GM19324 (cell line): Measurements from ENCODE around the gene KDM4C.

Source experiments
- ATAC-seq: cut with Tn5 transposase; IDR thresholded peaks from one replicate; pipeline ENCODE4 v1.9.1; 2021; ENCODE audit warnings: mild to moderate bottlenecking, moderate library complexity; ENCODE audit not compliant: unreplicated experiment, low FRiP score

KDM4C gene

DNA sequence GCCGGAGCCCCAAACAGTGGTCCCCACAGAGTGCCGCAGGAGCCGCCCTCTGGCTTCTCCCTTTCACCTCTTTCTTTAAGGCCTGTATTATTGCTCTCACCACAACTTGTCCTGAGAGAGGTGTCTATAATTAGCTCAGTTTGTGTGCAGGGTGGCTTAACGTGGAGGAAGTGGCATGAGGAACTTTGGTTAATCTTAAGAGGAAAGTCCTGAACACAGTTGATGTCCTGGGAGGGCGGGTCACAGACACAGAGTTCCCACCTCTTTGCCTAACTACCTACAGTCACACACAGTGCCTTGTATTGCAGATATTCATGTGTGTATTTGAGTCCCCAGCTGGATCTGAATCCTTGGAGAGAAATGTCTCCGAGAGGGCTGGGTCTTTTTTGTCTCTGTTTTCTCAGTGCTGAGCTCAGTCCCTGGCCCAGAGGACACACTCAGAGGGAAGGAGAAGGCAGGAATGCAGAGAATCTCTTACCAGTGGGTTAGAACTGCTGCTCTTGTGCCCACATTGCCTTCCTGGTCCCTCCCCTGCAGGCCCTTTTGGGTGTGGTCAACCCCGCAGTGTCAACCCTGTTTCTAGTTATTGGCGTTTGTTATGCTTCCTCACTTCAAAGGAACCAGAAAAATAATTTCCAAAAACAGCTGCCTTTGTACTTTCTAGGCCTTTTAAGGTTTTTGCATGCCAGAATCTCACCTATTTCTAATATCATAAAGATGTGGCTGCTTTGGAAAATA is 392.5 kb downstream of the KDM4C start:
- ATAC-seq: no peak

DNA sequence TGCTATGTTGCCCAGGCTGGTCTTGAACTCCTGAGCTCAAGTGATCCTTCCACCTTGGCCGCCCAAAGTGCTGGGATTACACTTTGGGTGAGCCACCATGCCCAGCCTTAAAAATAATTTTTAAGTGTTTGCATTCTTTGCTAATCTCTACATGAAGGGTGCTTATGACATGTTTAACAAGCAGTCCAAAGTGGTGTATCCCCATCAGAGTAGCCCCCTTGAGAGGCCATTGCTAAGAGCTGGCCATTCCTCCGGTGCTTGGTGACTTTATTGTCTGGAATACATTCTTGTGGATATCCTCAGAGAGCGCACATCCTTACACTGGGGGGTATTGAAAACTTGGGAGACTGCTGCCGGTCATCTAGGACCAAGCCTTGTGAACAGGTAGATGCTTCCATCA is 395.4 kb downstream of the KDM4C start:
- ATAC-seq: no peak

DNA sequence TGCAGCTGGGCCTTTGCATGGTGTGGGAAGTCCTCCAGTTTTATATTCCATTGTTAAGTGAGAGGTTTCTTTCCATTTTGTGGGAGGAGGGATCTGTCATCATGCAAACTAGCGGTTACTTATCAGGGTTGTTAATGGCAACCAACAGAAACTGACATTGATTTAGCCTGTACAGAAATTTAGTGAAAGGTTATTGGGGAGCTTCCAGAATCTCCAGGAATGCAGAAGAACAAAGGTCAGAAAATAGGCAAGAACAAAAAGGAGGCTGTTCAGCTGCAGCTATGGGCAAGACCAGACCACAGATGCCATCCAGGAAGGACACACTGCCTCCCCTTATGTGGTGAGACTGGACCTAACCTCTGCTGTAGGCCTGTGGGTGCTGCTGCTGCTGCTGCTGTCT is 395.8 kb downstream of the KDM4C start:
- ATAC-seq: no peak

DNA sequence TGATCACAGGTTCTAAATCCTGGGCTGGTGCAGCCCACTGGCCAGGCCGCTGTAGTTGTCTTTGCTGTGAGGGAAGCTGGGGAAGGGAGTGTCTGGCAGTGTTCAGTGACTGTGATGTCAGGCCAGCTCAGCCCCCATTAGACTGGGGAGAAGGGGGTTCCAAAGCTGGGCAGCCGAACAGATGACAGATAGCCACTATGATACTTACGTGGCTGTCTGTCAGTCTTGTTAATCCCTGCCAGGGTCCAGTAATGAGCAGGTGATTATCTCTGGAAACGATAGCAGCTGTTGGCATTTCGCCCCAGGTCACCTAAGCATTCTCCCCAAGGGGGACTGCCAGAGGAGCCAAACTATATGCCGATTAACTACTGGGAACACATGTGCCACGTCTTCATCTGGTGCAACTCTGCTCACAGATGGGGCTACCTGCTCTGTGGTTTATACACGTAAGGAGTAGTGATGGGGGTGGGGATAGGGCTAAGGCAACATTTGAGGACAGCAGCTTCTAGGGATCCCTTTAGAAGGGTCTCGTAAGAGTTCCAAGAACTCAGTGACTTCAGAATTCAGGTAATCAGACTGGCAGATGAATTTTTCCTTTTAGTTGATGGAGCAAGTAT is 396.3 kb downstream of the KDM4C start:
- ATAC-seq: no peak

DNA sequence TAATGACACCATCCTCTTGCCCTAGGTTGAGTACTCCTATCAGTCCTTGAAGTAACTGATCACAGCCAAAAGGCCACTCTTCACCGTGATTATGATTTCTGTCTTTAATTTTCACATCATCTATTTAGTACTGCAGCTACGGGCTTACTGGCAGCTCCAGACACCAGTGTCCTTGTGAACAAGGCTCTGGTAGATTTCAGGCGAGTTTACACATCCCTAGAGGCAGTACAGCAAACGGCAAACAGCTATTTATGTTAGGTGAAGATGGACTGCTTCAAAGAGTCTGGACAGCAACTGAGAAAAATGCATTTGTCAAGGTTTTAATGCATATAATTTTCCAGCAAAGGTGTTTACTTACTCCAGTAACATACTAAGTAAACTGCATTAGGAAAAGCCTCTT is 396.9 kb downstream of the KDM4C start:
- ATAC-seq: no peak

DNA sequence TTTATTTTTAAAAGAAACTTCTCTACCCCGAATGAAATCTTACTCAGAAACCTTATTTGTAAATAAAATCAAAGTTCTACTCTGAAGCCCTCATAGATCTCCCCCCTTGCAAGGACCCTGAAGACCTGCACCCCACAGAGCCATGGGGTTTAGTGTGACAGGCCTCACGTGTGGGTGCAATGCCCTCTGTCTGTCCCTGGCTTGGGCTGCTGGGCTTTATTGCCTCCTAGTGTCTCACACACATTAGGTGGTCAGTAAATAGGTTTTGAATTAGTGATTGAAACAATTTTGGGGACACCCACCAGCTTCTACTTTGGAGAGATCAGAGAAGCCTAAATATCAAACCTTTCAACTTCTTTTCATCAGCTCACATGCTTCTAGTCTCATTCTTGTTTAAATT is 403.7 kb downstream of the KDM4C start:
- no peak for ATAC-seq

DNA sequence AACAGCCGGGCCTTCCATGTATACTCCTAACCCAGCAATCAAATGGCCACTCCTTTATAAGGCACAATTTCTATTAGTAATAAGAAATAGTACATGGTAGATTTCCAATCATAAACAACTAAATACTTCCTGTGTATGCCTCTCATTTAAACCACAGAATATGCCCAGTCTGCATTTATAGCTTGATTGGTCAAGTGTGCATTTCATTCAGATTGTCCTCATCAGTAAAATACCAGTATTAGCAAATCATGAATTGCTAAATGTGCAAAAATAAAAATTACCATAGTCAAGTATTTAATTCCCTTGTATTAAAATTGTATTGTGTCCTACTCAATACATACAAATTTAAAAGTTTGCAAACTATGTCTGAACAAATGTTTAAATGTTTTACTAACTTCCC is 406.2 kb downstream of the KDM4C start:
- no peak for ATAC-seq

DNA sequence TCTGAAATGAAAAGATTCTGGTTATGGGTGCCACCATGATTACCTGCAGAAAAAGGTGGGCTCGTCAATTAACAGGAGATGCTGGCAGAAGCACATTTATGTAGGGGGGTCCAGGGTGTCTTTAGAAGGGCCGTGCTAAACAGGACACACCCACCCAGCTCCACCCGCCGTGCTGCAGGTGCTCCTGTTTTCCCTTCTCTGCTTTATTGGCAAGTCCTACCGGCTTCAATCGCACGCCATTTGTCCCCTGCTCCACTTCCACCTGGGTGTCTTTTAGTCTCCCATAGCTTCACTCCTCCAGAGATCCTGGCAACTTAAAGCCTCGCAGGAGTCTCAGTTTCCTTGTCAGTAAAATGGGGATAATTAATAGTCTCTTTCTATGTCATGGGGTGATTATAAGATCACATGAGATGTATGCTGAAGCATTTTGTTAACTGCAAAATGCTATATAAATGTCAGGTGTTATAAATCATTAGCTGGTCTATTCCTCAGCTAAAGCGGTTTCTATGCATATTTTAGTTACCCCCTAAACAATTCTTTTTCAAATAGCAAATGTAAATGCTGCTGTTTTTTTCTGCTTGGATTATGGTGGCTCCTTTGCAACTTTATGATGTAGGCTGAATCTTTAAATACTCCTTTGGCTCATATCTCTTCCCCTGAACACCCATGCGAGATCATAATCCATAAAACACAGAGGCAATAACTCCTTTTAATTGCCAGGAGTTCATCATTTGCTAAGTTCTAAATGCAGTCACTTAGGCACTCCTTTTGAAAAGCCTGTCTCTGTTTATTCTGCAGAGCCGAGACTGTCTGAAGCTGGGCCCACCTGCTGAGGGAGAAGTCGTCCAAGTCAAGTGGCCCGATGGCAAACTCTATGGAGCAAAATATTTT is 406.9 kb downstream of the KDM4C start:
- ATAC-seq: no peak

DNA sequence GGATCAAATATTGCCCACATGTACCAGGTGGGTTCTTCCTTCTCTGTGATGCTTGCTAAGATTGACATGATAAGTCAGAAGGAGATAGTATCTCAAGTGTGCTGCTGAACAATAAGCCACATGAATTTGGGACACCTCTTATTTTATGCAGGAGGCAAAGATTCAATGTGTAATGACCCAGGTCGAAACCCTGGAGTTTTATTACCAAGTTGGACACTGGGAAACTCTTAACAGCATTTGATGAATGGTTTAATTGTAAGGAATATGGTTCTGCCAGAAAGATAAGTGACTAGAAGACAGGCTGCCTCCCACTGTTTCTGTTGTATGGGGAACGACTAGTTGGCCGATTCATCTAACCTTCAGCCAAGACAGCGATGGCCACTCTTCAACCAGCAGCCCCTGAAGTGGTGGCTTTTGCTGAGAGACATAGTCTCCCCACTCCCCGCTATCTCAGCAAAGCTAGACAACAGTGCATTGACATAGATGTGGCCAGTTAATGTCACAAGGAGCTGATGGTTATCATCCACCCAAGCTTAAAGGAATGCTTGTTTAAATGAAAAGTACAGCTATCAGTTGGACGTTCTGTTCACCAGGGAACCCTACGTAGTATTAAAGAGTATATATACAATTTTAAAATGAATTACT is 407.7 kb downstream of the KDM4C start:
- ATAC-seq: no peak

DNA sequence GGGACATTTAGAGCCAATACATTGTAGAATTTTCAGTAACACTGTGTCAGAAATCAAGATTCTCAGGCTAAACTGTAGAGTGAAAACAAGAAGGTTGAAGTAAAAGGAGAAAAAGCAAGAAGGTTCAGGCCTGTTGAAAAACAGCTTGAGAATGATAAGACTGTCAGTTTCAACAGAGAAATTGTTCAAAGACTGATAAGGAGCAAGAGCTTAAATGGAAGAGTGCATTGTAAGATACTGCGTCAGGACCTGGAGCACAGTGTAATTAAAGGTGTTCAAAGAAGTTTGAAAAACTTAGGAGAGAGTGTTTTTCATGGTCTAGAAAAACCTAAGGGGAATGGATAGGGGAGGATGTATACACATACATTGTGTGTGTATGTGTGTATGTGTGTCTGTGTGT is 408.3 kb downstream of the KDM4C start:
- no peak for ATAC-seq

DNA sequence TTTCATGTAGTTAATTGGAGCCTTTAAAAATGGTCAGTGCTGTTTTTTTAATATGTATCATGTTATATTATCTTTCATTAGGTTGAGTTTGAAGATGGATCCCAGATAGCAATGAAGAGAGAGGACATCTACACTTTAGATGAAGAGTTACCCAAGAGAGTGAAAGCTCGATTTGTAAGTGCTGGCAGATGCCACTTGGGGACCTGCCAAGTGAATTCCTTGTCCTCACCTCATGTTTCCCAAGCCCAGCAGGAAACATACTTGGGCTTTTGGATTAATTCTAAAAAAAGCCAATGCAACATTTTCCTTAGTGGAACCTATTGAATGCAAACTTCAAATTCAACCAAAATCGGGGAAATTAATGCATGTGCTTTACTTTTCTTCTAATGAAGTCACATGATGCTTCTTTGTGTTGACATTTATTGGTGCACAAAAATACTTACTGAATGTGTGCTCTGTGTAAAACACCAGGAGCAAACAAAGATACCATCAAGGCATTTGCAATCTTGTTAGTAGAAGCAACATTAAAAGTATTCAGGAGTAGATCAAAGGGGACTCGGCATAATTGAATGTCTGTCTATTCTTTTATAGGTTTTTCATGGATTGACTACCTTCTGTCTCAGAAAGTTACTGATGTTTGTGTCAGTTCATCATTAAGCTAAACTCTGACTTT is 412.1 kb downstream of the KDM4C start:
- ATAC-seq: no peak

DNA sequence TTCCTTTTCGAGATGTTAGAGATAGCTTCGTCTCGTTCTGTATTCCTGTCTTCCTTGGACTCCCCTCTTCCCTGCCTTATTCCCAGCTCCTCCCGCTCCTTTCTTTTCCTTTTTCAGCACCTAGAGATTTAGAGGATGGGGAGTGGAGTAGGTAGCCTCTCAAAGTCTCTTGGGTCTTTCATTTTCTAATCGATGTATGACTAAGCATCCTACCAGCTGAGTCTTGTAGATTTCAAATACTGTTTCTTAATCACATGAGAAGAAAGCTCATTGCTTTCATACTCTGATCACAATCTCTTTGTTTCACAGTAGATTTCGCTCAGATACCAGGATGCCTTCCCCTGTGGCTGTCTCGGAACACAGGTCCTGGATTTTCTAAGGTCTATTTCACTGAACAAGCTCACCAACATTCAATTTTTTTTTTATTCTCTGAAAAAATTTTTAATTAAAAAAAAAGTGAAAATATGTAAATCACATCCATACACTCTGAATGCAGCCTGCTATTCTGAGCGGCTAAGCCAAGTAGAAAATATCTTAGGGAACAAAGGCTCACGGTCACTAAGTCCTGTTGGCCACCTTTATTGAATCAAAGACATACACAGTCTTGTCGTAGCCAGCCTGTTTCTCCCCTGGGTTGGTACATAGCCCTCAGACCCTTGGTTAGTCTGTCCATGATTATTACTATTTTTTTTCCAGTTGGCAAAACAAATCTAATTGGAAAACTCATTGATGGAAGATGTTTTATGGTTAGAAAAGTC is 413.8 kb downstream of the KDM4C start:
- ATAC-seq: no peak

DNA sequence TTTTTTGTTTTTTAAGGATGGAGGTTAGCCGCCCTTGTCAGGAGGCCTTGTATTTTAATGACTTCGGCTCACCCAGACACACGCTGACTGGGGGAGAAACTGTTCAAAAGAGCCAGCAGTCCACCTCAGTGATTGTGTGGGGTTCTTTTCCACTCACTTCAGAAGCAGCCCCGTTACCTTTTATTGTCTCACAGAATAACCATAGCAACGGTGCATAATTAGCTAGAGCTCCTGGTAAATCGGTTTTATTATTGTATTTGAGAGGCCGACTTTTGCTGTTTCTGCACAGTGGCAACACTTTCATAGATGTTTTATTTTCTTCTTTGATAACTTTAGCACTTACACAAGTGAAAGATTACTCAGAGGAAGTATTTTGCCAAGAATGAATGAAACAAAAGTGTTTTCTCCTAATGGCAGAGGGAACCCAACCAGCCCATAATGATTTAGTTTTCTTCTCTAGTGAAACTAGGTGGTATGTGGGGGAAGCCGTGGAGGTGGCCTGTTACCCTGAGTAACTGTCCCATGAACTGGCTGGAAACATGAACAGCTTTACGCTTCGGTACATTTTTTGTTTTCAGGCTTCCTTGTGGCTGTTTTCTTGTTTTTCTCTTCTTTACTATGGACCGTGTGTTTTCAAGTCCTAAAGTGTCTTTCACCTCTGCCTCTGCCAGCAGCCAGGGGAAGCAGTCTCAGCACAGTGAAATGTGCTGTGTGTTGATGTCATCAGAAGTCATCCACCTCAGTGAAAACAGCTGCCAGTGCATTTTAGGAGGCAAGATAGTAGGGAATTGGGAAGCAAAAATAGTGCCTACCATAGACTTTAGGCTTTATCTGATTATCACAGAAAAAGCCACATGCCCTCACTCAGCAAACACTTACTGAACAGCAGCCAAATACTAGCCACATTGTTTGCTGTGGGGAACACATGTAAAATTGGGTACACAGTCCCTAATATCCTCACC is 414.7 kb downstream of the KDM4C start:
- ATAC-seq: no peak

DNA sequence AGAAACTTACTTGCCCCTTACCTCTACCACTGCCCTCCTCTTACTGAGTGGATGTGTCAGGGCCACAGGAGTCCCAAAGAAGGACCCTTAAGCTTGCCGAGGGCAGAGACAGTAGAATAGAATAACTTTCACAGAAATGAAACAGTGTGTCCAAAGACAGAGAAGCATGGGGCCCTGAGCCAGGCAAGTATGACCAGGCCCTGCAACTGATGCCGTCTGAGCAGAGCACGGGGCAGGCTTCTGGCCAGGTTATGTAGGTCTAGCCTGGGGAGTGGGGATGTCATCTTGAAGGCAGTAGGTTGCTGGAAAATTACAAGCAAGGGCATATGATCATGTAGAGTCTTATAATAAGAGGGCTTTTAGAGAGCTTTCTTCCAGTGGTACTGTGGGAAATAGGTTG is 415.4 kb downstream of the KDM4C start:
- ATAC-seq: no peak

DNA sequence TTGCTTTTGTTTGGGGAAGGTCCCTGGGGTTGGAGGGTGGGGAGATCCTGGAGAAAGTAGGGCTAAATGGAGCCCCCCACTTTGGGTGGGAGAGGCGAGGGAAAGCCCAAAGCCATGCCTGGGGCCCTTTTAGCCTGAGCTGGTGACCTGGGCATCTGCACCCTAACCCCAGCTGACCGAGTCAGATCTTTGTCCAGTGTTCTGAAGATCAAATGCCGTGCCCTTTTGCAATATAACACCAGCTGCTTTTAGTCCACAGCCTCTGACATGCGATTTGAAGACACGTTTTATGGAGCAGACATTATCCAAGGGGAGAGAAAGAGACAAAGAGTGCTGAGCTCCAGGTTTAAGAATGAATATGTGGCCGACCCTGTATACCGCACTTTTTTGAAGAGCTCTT is 416.5 kb downstream of the KDM4C start:
- no peak for ATAC-seq

DNA sequence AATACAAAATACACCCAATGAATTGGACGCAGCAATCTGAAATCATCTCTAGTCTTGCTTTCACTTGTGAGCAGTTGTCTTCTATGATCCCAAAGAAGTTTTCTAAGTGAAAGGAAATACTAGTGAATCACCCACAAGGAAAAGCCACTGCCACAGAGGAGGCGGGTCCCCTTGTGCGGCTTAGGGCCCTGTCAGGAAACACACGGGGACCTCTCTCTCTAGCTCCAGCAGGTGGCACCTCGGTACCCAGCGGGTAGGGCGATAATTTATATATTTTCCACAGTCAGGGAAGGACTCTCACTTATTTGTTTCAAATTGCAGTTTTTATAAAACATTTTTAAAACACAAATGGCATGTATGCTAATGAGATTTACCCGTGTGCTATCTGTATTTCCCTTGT is 417.1 kb downstream of the KDM4C start:
- no peak for ATAC-seq

DNA sequence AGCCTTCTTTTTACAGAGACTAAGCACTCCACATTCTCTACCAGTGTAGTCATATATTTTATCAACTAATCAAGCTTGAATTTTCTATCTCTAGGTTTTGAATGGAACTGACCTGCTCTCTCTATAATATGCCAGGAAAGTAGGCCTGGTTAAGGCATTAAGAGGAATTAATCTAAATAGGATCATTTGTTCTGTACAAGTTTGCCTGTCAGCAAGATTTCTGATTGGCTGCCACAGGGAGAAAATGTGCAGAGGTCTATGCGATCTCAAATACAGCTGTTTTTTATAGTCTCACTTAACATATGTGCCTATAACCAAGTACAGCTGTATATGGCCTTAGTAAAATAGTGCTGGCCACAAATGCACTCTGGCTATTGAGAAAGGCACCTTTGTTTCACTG is 418.8 kb downstream of the KDM4C start:
- no peak for ATAC-seq

DNA sequence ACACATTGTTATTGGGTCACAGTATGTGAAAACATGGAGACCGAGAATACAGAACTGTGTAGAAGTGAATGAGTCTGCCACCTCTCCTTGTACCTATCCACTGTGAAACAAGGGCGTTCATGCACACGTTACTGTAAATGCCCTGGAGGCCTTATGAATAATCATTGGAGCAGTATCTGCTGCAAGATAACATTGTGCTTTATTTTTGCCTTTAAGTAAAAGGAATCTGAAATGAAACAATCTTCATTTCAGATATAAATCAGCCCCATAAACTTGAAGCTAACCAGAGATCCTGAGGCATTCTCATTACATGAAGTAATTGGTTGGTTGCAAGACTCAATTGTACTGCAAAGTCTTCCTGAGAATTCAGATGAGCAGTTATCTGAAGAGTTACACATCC is 419.6 kb downstream of the KDM4C start:
- no peak for ATAC-seq

DNA sequence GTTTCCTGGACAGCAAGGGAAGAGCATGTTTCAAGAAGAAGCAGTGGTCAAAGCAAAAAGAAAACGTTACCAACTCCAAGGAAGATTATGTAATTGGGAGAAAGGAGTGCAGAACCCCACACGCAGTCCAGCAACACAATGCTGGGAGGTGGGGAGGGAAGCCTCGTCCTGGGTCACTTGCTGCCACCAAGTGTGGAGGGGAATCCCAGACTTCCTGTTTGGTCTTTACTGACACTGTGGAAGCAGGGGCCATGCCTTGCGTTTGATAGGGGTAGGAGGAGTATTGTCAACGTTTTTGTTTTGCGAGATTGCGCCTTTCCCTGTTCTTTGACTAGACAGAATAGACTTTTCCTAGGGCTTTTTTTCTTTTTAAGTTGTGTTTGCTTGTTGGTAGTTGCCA is 421.0 kb downstream of the KDM4C start:
- no peak for ATAC-seq
